Measurements from ENCODE around the gene MYLK2.

- no peak for TF ChIP-seq POLR2A (IDR thresholded peaks at IDR 0.05)
- TF ChIP-seq CTCF (IDR thresholded peaks at IDR 0.05): no peak
Measured at GRCh38 chr20:31818376-31818908, 714 bp upstream of the MYLK2 start.

All from body of pancreas (tissue), 4 donors.